SU-DHL-6 (cell line): Measurements from ENCODE around the gene WASL.

Experiments used
- H2AFZ ChIP-seq: fragments of 200-600 bp; sonication (generic); 2 replicates; pipeline ENCODE4 v1.6.1; 2014; ENCODE audit warnings: low read depth, mild to moderate bottlenecking, moderate library complexity, mixed read lengths, antibody characterized with exemption, low read length; ENCODE audit not compliant: severe bottlenecking
- H3F3A ChIP-seq: fragments of 200-600 bp; shearing (Covaris generic); 2 replicates; pipeline ENCODE4 v1.6.0; 2016; ENCODE audit warnings: antibody characterized with exemption, mild to moderate bottlenecking; ENCODE audit not compliant: insufficient read depth
- H3K27ac ChIP-seq: fragments of 200-600 bp; sonication (generic); 2 replicates; pipeline ENCODE4 v1.5.1; 2016; ENCODE audit warnings: low read depth, mild to moderate bottlenecking, low read length, moderate library complexity, mixed read lengths
- H3K27me3 ChIP-seq: fragments of 200-600 bp; sonication (generic), shearing (Covaris generic); 2 replicates; pipeline ENCODE4 v1.6.0; 2014; ENCODE audit warnings: mild to moderate bottlenecking, low read length
- H3K36me3 ChIP-seq: fragments of 200-600 bp; sonication (generic); 2 replicates; pipeline ENCODE4 v1.6.1; 2014; ENCODE audit warnings: mild to moderate bottlenecking, low read length, mixed read lengths
- H3K4me2 ChIP-seq: fragments of 300-600, 200-600 bp; shearing (Covaris generic), sonication (generic); 2 replicates; pipeline ENCODE4 v1.6.0; 2014; ENCODE audit warnings: low read length, low read depth, mild to moderate bottlenecking; ENCODE audit not compliant: poor library complexity, severe bottlenecking
- H3K4me3 ChIP-seq: fragments of 200-600 bp; sonication (generic); 2 replicates; pipeline ENCODE4 v1.5.1; 2014; ENCODE audit warnings: antibody characterized with exemption, low read length, mild to moderate bottlenecking, mixed read lengths; ENCODE audit not compliant: insufficient read depth, poor library complexity, severe bottlenecking
- H3K79me2 ChIP-seq: fragments of 200-600 bp; sonication (generic); 2 replicates; pipeline ENCODE4 v1.6.1; 2014; ENCODE audit warnings: mild to moderate bottlenecking, low read length, moderate library complexity; ENCODE audit not compliant: insufficient read depth
- H3K9ac ChIP-seq: fragments of 200-600 bp; sonication (generic); 2 replicates; pipeline ENCODE4 v1.7.0; 2014; ENCODE audit warnings: mild to moderate bottlenecking, low read length
- H3K9me2 ChIP-seq: fragments of 200-600 bp; sonication (generic); replicated peaks from 2 replicates; pipeline ENCODE4 v1.6.1; 2014; ENCODE audit warnings: low read length; ENCODE audit not compliant: insufficient read depth
- H3K9me3 ChIP-seq: fragments of 200-600 bp; sonication (generic); 2 replicates; pipeline ENCODE4 v1.6.1; 2014; ENCODE audit warnings: low read length, mixed read lengths; ENCODE audit not compliant: insufficient read depth
- H4K20me1 ChIP-seq: fragments of 200-600 bp; sonication (generic); 2 replicates; pipeline ENCODE4 v1.6.1; 2014; ENCODE audit warnings: low read depth, mild to moderate bottlenecking, antibody characterized with exemption, low read length, moderate library complexity, mixed read lengths
- CTCF ChIP-seq: fragments of 200-600 bp; sonication (generic); IDR thresholded peaks from one replicate; pipeline ENCODE4 v1.5.1; 2017; ENCODE audit warnings: antibody characterized with exemption, mild to moderate bottlenecking, low read length, moderate library complexity; ENCODE audit not compliant: insufficient read depth, poor library complexity, severe bottlenecking
- EZH2phosphoT487 ChIP-seq: fragments of 200-600 bp; sonication (generic), shearing (Covaris generic); conservative IDR thresholded peaks from 2 replicates; pipeline ENCODE4 v1.6.1; 2018; ENCODE audit warnings: mild to moderate bottlenecking, antibody characterized with exemption, low read length, moderate library complexity, mixed read lengths

Gene WASL

GRCh38 chr7:123748734-123749536 is at the start of gene WASL:
WASL (minus strand) TSS chr7:123749003; CDS start chr7:123748734, 269 bp downstream.
- Histone ChIP-seq H3K9me2 (no peaks in the 10 kb centered on the region), H3K36me3 (no peaks in the 10 kb centered on the region), H3F3A (peaks cover 15% of the 10 kb centered on the region), H3K27me3 (no peaks in the 10 kb centered on the region), H2AFZ (peak within 1 kb of the TSS; percentile 82), H3K9me3 (no peaks in the 10 kb centered on the region), H3K79me2 (peaks cover 43% of the 10 kb centered on the region), H4K20me1 (peaks cover 20% of the 10 kb centered on the region), H3K9ac (peak within 1 kb of the TSS; percentile 85), H3K4me2 (peak within 1 kb of the TSS; percentile 88), H3K27ac (peak within 1 kb of the TSS; percentile 63), H3K4me3 (peak within 1 kb of the TSS; percentile 84)
- no peak for TF ChIP-seq CTCF
- TF ChIP-seq EZH2phosphoT487 = no peak

- no peaks in the 10 kb centered on the region for H3K9me3 ChIP-seq
- no peaks in the 10 kb centered on the region for H3K27me3 ChIP-seq
- H3K79me2 ChIP-seq = no peaks in the 10 kb centered on the region
- no peaks in the 10 kb centered on the region for H3F3A ChIP-seq
- no peak overlapping the region for H3K4me2 ChIP-seq
- H2AFZ ChIP-seq = no peak overlapping the region
- H3K9me2 ChIP-seq = no peaks in the 10 kb centered on the region
- no peak overlapping the region for H3K27ac ChIP-seq
- no peaks in the 10 kb centered on the region for H3K36me3 ChIP-seq
- H3K9ac ChIP-seq = no peak overlapping the region
- H3K4me3 ChIP-seq = no peak overlapping the region
- no peak for TF ChIP-seq CTCF
- TF ChIP-seq EZH2phosphoT487 = no peak
- H4K20me1 ChIP-seq = no peaks in the 10 kb centered on the region
These were observed 49.1 kb upstream of the WASL start for GRCh38 chr7:123797673-123798531.

GRCh38 chr7:123796568-123796967 is 47.8 kb upstream of the WASL start:
- no peak overlapping the region for H2AFZ ChIP-seq
- no peaks in the 10 kb centered on the region for H3F3A ChIP-seq
- H3K9ac ChIP-seq = no peak overlapping the region
- H3K4me3 ChIP-seq = no peak overlapping the region
- no peaks in the 10 kb centered on the region for H3K79me2 ChIP-seq
- H3K9me3 ChIP-seq = no peaks in the 10 kb centered on the region
- no peaks in the 10 kb centered on the region for H3K27me3 ChIP-seq
- TF ChIP-seq CTCF (no peak), EZH2phosphoT487 (no peak)
- no peaks in the 10 kb centered on the region for H3K9me2 ChIP-seq
- H3K36me3 ChIP-seq = no peaks in the 10 kb centered on the region
- H3K4me2 ChIP-seq = no peak overlapping the region
- no peaks in the 10 kb centered on the region for H4K20me1 ChIP-seq
- H3K27ac ChIP-seq = no peak overlapping the region
